Hepatocyte (in vitro differentiated cells): ENCODE measurements around the gene DCN. TPM values are rescaled to one million over a fixed set of nuclear protein-coding genes. Genes with fewer than 3 reads are reported as not detected.
A peak's percentile ranks its signal among the peaks of the same experiment; 100 is the strongest.

Experiments used
- DNase-seq: peaks from one replicate; pipeline ENCODE4 v3.0.0-alpha.2; 2016; ENCODE audit warnings: low spot score
- H2AFZ ChIP-seq: fragments of 200-600 bp; sonication (generic); 2 replicates; pipeline ENCODE4 v1.6.0; 2016; ENCODE audit warnings: antibody characterized with exemption, mild to moderate bottlenecking
- H3K27ac ChIP-seq: fragments of 200-600 bp; sonication (generic); 2 replicates; pipeline ENCODE4 v1.5.1; 2016; ENCODE audit warnings: mild to moderate bottlenecking
- H3K27me3 ChIP-seq: fragments of 200-600 bp; sonication (generic); 2 replicates; pipeline ENCODE4 v1.6.1; 2016
- H3K36me3 ChIP-seq: fragments of 200-600 bp; sonication (generic); replicated peaks from 2 replicates; pipeline ENCODE4 v1.5.1; 2016; ENCODE audit warnings: low read depth; ENCODE audit not compliant: insufficient read depth
- H3K4me1 ChIP-seq: fragments of 200-600 bp; sonication (generic); 2 replicates; pipeline ENCODE4 v1.5.1; 2016; ENCODE audit warnings: mild to moderate bottlenecking, moderate library complexity; ENCODE audit not compliant: insufficient read depth
- H3K4me2 ChIP-seq: fragments of 200-600 bp; sonication (generic); 2 replicates; pipeline ENCODE4 v1.6.0; 2016
- H3K4me3 ChIP-seq: fragments of 200-600 bp; sonication (generic); 2 replicates; pipeline ENCODE4 v1.5.1; 2016; ENCODE audit warnings: mild to moderate bottlenecking
- H3K79me2 ChIP-seq: fragments of 200-600 bp; sonication (generic); 2 replicates; pipeline ENCODE4 v1.6.0; 2017; ENCODE audit warnings: mild to moderate bottlenecking
- H3K9me2 ChIP-seq: fragments of 200-600 bp; sonication (generic); replicated peaks from 2 replicates; pipeline ENCODE4 v1.6.0; 2017; ENCODE audit warnings: mild to moderate bottlenecking; ENCODE audit not compliant: insufficient read depth
- H3K9me3 ChIP-seq: fragments of 200-600 bp; sonication (generic); 2 replicates; pipeline ENCODE4 v1.5.1; 2016; ENCODE audit warnings: low read depth, mild to moderate bottlenecking
- H4K20me1 ChIP-seq: fragments of 200-600 bp; sonication (generic); 2 replicates; pipeline ENCODE4 v1.6.0; 2016; ENCODE audit warnings: mild to moderate bottlenecking; ENCODE audit not compliant: insufficient read depth, poor library complexity, severe bottlenecking
- EZH2 ChIP-seq: fragments of 200-600 bp; sonication (generic); IDR thresholded peaks from 2 replicates; pipeline ENCODE4 v1.6.1; 2016; ENCODE audit warnings: antibody characterized with exemption, mild to moderate bottlenecking, borderline replicate concordance
- EZH2phosphoT487 ChIP-seq: fragments of 200-600 bp; sonication (generic); IDR thresholded peaks from one replicate; pipeline ENCODE4 v1.6.1; 2018; ENCODE audit warnings: antibody characterized with exemption, mild to moderate bottlenecking, low read depth, moderate library complexity; ENCODE audit not compliant: unreplicated experiment, severe bottlenecking
- WGBS: methylation state at CpG from one replicate; pipeline ENCODE4 v1.1.6; 2016; ENCODE audit warnings: low lambda C conversion rate; ENCODE audit errors: missing lambda C conversion rate; 5-methylcytosine and 5-hydroxymethylcytosine counted together
- polyA plus RNA-seq: library from polyadenylated mRNA; unstranded; fragments of >200 nt; fragmentation: Nextera tagmentation; extraction: Ambion mirVana; gene quantifications from 2 replicates; pipeline ENCODE4 v1.2.1, GENCODE V29; 2016
- total RNA-seq: library from RNA; depleted of rRNA; stranded (reverse); fragments of >200 nt; gene quantifications from 2 replicates; pipeline ENCODE4 v1.2.3, GENCODE V29; 2014
- TF ChIP-seq, protein P1 (sequence below): fragments of 200-600 bp; sonication (generic); IDR thresholded peaks from 2 replicates; pipeline ENCODE4 v1.5.1; 2016; ENCODE audit warnings: antibody characterized with exemption, mild to moderate bottlenecking; ENCODE audit not compliant: poor library complexity

Gene DCN
- total and polyA plus RNA-seq, 2 experiments from 2014 or later: 1,996 to 2,382 TPM

DNA sequence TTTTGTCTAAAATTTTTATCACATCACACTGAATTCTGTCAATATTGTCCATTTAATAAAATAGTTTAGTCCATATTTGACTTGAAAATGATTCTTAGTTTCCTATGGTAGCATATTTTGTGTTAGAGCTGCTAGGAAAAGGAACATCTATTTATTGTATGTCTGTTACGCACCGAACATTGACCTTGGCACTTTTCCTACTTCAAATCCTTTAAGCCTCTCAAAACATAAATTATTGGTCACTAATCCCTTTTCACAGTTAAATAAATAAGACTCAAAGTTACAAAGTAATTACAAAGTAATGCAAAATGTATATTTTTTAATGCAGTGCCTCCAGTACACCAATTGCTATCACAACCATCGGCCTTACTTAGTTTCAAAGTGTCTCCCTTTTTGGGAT is 28.5 kb downstream of the DCN start:
- H3K4me3 ChIP-seq: no peak overlapping the region
- TF ChIP-seq, protein P1, sequence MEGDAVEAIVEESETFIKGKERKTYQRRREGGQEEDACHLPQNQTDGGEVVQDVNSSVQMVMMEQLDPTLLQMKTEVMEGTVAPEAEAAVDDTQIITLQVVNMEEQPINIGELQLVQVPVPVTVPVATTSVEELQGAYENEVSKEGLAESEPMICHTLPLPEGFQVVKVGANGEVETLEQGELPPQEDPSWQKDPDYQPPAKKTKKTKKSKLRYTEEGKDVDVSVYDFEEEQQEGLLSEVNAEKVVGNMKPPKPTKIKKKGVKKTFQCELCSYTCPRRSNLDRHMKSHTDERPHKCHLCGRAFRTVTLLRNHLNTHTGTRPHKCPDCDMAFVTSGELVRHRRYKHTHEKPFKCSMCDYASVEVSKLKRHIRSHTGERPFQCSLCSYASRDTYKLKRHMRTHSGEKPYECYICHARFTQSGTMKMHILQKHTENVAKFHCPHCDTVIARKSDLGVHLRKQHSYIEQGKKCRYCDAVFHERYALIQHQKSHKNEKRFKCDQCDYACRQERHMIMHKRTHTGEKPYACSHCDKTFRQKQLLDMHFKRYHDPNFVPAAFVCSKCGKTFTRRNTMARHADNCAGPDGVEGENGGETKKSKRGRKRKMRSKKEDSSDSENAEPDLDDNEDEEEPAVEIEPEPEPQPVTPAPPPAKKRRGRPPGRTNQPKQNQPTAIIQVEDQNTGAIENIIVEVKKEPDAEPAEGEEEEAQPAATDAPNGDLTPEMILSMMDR: no peak
- TF ChIP-seq EZH2 (no peak), EZH2phosphoT487 (no peak)
- H3K9me2 ChIP-seq: no peaks in the 10 kb centered on the region
- H3K79me2 ChIP-seq: no peaks in the 10 kb centered on the region
- H2AFZ ChIP-seq: no peak overlapping the region
- H3K4me1 ChIP-seq: no peaks in the 10 kb centered on the region
- H4K20me1 ChIP-seq: no peaks in the 10 kb centered on the region
- peaks cover 3% of the 10 kb centered on the region for H3K9me3 ChIP-seq
- no peak overlapping the region for H3K27ac ChIP-seq
- H3K4me2 ChIP-seq: no peak overlapping the region
- WGBS: 54% methylated on average over 3 of the region's 3 CpGs
- no peaks in the 10 kb centered on the region for H3K36me3 ChIP-seq
- no peaks in the 10 kb centered on the region for H3K27me3 ChIP-seq
- no peak for DNase-seq

DNA sequence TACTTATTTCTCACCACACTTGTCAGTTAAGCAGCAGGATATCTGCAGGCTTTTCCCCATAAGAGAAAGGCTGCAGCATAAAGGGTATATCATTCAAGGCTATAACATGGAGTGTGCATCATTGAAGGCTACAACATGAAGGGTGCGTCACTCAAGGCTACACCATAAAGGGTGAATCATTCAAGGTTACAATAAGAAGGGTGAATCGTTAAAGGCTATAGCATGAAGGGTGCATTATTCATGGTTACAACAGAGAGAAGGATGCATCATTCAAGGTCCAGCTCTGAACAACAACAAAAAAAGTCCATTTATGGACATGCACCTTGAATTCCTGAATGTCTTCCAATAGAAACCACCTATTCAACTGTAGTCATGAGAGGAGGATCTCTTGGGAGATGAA is 38.6 kb downstream of the DCN start:
- no peaks in the 10 kb centered on the region for H3K27me3 ChIP-seq
- H3K4me1 ChIP-seq: peaks cover 18% of the 10 kb centered on the region
- H3K79me2 ChIP-seq: no peaks in the 10 kb centered on the region
- no peak overlapping the region for H3K27ac ChIP-seq
- H4K20me1 ChIP-seq: no peaks in the 10 kb centered on the region
- no peak overlapping the region for H3K4me3 ChIP-seq
- no peak for TF ChIP-seq EZH2phosphoT487
- no peak for TF ChIP-seq EZH2
- TF ChIP-seq, protein P1: no peak
- H2AFZ ChIP-seq: no peak overlapping the region
- 93% methylated on average over 2 of the region's 2 CpGs for WGBS
- DNase-seq: no peak
- no peaks in the 10 kb centered on the region for H3K9me3 ChIP-seq
- H3K9me2 ChIP-seq: no peaks in the 10 kb centered on the region
- no peaks in the 10 kb centered on the region for H3K36me3 ChIP-seq
- H3K4me2 ChIP-seq: no peak overlapping the region

DNA sequence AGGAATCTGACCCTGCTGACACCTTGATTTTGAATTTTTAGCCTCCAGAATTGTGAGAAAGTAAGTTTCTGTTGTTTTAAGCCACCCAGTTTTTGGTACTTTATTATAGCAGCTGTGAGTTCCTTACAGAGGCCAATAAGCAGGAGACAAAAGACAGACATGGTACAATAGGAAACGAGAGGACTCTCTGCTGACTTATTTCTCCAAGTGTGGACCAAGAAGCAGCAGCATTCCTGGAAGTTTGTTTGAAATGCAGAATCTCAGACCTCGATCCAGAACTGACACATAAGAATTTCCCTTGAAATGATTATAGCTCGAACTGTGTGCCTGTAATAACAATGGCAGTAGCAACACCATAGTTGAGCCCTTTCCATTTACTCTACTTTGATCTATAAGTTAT is 39.4 kb downstream of the DCN start:
- Histone ChIP-seq H3K9me2 (no peaks in the 10 kb centered on the region), H3K9me3 (no peaks in the 10 kb centered on the region), H3K27ac (peak overlapping the region; percentile 91), H3K4me3 (no peak overlapping the region), H3K4me1 (peaks cover 27% of the 10 kb centered on the region), H3K27me3 (no peaks in the 10 kb centered on the region), H4K20me1 (no peaks in the 10 kb centered on the region), H3K79me2 (no peaks in the 10 kb centered on the region), H2AFZ (no peak overlapping the region), H3K36me3 (no peaks in the 10 kb centered on the region), H3K4me2 (no peak overlapping the region)
- 68% methylated on average over 3 of the region's 3 CpGs for WGBS
- TF ChIP-seq, protein P1: no peak
- no peak for TF ChIP-seq EZH2phosphoT487
- no peak for TF ChIP-seq EZH2
- no peak for DNase-seq

DNA sequence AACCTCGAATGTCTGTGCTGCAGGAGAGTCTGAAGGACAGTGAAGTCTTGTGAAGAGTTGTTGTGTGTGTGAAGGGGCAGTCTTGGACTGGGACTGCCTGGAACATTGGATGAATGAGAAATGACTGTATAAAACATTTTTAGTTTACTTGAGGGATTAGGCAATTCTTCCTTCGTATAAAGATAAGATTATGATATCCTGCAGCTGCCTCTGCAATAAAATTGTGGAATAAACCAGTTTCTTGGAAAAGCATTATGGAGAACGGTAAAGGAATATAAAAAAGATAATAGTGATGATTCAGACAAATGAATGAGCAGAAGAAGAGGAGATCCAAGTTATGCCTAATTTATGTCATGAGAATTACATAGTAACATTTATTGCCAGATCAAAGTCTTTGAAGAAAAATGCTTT is 40.4 kb downstream of the DCN start:
- TF ChIP-seq, protein P1: no peak
- no peak for TF ChIP-seq EZH2
- TF ChIP-seq EZH2phosphoT487: no peak
- H3K4me1 ChIP-seq: peaks cover 35% of the 10 kb centered on the region
- DNase-seq: peak; percentile 22
- no peak overlapping the region for H2AFZ ChIP-seq
- 41% methylated on average over 3 of the region's 3 CpGs for WGBS
- H3K9me3 ChIP-seq: no peaks in the 10 kb centered on the region
- H3K36me3 ChIP-seq: no peaks in the 10 kb centered on the region
- H3K79me2 ChIP-seq: no peaks in the 10 kb centered on the region
- no peaks in the 10 kb centered on the region for H4K20me1 ChIP-seq
- peak overlapping the region; percentile 91 for H3K27ac ChIP-seq
- no peaks in the 10 kb centered on the region for H3K27me3 ChIP-seq
- H3K9me2 ChIP-seq: no peaks in the 10 kb centered on the region
- no peak overlapping the region for H3K4me3 ChIP-seq
- H3K4me2 ChIP-seq: no peak overlapping the region
